Keratinocyte (primary cell): Measurements from ENCODE around the gene PLEKHN1. TPM values are rescaled to one million over a fixed set of nuclear protein-coding genes. Genes with fewer than 3 reads are reported as not detected.

Source experiments
- DNase-seq: peaks from one replicate; pipeline ENCODE4 v3.0.0-alpha.2; 2011; ENCODE audit warnings: low read depth, missing footprints, low spot score
- FAIRE-seq: peaks from 2 replicates; lab custom pipeline; 2011; peaks lifted over from hg19 to GRCh38; lab: Jason Lieb, UNC
- H2AFZ ChIP-seq: 2 replicates; pipeline ENCODE4 v1.6.0; 2012; ENCODE audit warnings: low read length, control low read depth, inconsistent platforms; ENCODE audit not compliant: control insufficient read depth
- H3K27ac ChIP-seq: 2 replicates; pipeline ENCODE4 v1.5.1; 2011; ENCODE audit warnings: low read length; ENCODE audit not compliant: control insufficient read depth, insufficient read depth
- H3K27me3 ChIP-seq: 3 replicates; pipeline ENCODE4 v1.6.0; 2011; ENCODE audit warnings: low read length; ENCODE audit not compliant: control insufficient read depth, insufficient read depth; ENCODE audit errors: extremely low read depth
- H3K36me3 ChIP-seq, 2 experiments: 2 replicates in 1 of 2; 3 replicates in 1 of 2; pipeline ENCODE4 v1.5.1; 2011; ENCODE audit warnings: low read length in 2 of 2, mild to moderate bottlenecking in 1 of 2; ENCODE audit not compliant: control insufficient read depth in 2 of 2, insufficient read depth in 2 of 2; ENCODE audit errors: extremely low read depth in 1 of 2
- H3K4me1 ChIP-seq: 3 replicates; pipeline ENCODE4 v1.5.1; 2011; ENCODE audit warnings: low read length; ENCODE audit not compliant: control insufficient read depth, insufficient read depth; ENCODE audit errors: extremely low read depth
- H3K4me2 ChIP-seq: 3 replicates; pipeline ENCODE4 v1.6.0; 2011; ENCODE audit warnings: low read depth, low read length; ENCODE audit not compliant: control insufficient read depth, insufficient read depth; ENCODE audit errors: extremely low read depth
- H3K4me3 ChIP-seq, 3 experiments: fragments of 200-600 bp in 1 of 3; sonication (generic) in 1 of 3; 2 replicates in 2 of 3; 3 replicates in 1 of 3; pipeline ENCODE4 v1.5.1; 2011 to 2016; ENCODE audit warnings: low read length in 3 of 3, mild to moderate bottlenecking in 3 of 3, control low read depth in 2 of 3, inconsistent platforms in 1 of 3, low read depth in 1 of 3, mixed read lengths in 1 of 3, mixed run types in 1 of 3, moderate library complexity in 1 of 3; ENCODE audit not compliant: control insufficient read depth in 2 of 3, insufficient read depth in 2 of 3; ENCODE audit errors: extremely low read depth in 1 of 3
- H3K79me2 ChIP-seq: 2 replicates; pipeline ENCODE4 v1.6.0; 2012; ENCODE audit warnings: low read length; ENCODE audit not compliant: control insufficient read depth, insufficient read depth
- H3K9ac ChIP-seq: 3 replicates; pipeline ENCODE4 v1.6.0; 2011; ENCODE audit warnings: low read length; ENCODE audit not compliant: control insufficient read depth, insufficient read depth; ENCODE audit errors: extremely low read depth
- H3K9me1 ChIP-seq: 3 replicates; pipeline ENCODE4 v1.6.0; 2011; ENCODE audit warnings: low read length; ENCODE audit not compliant: control insufficient read depth, insufficient read depth; ENCODE audit errors: extremely low read depth
- H3K9me3 ChIP-seq: 2 replicates; pipeline ENCODE4 v1.5.1; 2012; ENCODE audit warnings: low read depth, low read length; ENCODE audit not compliant: control insufficient read depth
- H4K20me1 ChIP-seq: 3 replicates; pipeline ENCODE4 v1.6.0; 2011; ENCODE audit warnings: low read length; ENCODE audit not compliant: control insufficient read depth, insufficient read depth; ENCODE audit errors: extremely low read depth
- EZH2 ChIP-seq: IDR thresholded peaks from one replicate; pipeline ENCODE4 v1.6.1; 2012; ENCODE audit warnings: inconsistent platforms, mild to moderate bottlenecking, low read length, moderate library complexity
- dilution Hi-C: fragments of 300-500 bp; cut with MboI; formaldehyde crosslinking; loops from one replicate; pipeline ENCODE4 v1.7.0; 2020; ENCODE audit warnings: low sequenced_read_pairs; ENCODE audit not compliant: extremely low pct_ligation_motif_present
- polyA plus RNA-seq, 5 experiments: library from polyadenylated mRNA; depleted of rRNA in 3 of 5; stranded (reverse) in 3 of 5; stranded (forward) in 1 of 5; unstranded in 1 of 5; fragments of >200 nt; gene quantifications; 1 replicate in 1 of 5; 2 replicates in 3 of 5; 3 replicates in 1 of 5; pipeline versions ENCODE4 v1.2.1 to v1.2.3, GENCODE V29; 2011 to 2012; ENCODE audit warnings: missing spikeins in 2 of 5, low read depth in 1 of 5, low replicate concordance in 1 of 5
- TF ChIP-seq, protein P1 (sequence below), 3 experiments: IDR thresholded peaks in 1 of 3; conservative IDR thresholded peaks in 1 of 3; optimal IDR thresholded peaks in 1 of 3; 2 replicates in 2 of 3; 3 replicates in 1 of 3; pipeline versions ENCODE3 to v1.5.1; 2011; ENCODE audit warnings: low read length in 3 of 3, mild to moderate bottlenecking in 3 of 3, moderate library complexity in 2 of 3, control low read depth in 1 of 3, inconsistent platforms in 1 of 3; ENCODE audit not compliant: insufficient read depth in 2 of 3; ENCODE audit errors: extremely low read depth in 1 of 3

The PLEKHN1 gene
- polyA plus RNA-seq, 1 donor (not counting 4 experiments of a cell fraction or from before 2014, with no cell fraction given): 2.5 TPM

DNA sequence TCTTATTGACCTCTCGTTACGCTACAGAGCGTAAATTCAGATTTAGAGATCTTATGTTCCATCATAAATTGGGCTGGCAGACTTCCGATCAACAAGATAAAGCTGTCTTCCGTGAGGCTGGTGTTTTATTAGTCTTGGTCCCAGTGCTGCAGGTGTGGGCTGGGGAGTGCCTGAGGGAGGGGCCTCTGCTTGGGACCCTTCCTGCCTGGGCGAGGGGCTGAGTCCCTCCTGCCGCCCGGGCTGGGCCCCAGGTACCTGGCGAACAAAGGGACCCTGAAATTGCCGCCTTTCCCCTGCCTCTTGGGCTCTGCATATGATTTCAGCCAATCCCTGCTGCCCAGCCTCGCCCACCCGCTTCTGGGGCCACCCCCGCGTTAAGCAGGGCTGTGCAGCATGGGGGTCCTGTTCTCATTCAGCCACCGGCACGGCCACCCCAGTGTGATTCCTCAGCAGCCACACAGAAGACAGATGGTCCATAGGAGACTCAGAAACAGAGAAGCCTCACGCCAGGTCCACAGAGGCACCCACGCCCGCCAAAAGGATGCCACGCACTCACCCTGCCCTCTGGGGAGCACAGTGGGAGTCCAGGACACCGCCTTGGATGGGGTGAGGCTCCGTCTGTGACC is 48.7 kb upstream of the PLEKHN1 start:
- no peak for FAIRE-seq
- H3K27me3 ChIP-seq: peaks cover 100% of the 10 kb centered on the region
- dilution Hi-C loops: no loop called here

DNA sequence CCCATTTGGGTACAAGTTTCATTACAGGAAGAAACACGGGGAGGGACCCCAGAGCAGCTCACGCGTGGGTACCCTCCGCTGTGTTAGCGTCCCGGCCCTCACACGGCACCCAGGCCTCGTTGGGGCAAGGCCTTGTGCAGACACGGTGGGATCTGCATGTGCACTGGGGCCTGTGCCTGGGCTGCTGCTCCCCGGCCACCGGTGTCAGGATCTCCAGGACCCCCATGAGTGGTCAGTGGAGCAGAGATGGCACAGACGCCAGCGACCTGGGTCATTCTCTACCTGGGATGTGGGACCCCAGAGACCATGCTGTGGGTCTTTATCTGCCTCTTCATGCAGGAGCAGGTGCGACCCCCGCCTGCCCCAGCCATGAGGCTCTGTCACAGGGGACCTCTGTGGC is 47.9 kb upstream of the PLEKHN1 start:
- Histone ChIP-seq H2AFZ (no peak overlapping the region), H3K4me3 (no peak overlapping the region), H3K9me1 (no peaks in the 10 kb centered on the region), H3K79me2 (no peaks in the 10 kb centered on the region), H3K4me2 (no peak overlapping the region), H4K20me1 (peaks cover 12% of the 10 kb centered on the region), H3K27ac (no peak overlapping the region), H3K4me1 (peaks cover 7% of the 10 kb centered on the region), H3K27me3 (peaks cover 100% of the 10 kb centered on the region), H3K9me3 (no peaks in the 10 kb centered on the region), H3K36me3 (no peaks in the 10 kb centered on the region), H3K9ac (no peak overlapping the region)
- dilution Hi-C loops: no loop called here
- no peak for TF ChIP-seq EZH2
- TF ChIP-seq, protein P1, sequence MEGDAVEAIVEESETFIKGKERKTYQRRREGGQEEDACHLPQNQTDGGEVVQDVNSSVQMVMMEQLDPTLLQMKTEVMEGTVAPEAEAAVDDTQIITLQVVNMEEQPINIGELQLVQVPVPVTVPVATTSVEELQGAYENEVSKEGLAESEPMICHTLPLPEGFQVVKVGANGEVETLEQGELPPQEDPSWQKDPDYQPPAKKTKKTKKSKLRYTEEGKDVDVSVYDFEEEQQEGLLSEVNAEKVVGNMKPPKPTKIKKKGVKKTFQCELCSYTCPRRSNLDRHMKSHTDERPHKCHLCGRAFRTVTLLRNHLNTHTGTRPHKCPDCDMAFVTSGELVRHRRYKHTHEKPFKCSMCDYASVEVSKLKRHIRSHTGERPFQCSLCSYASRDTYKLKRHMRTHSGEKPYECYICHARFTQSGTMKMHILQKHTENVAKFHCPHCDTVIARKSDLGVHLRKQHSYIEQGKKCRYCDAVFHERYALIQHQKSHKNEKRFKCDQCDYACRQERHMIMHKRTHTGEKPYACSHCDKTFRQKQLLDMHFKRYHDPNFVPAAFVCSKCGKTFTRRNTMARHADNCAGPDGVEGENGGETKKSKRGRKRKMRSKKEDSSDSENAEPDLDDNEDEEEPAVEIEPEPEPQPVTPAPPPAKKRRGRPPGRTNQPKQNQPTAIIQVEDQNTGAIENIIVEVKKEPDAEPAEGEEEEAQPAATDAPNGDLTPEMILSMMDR (optimal IDR thresholded peaks at IDR 0.05 in 1 of 3, IDR thresholded peaks at IDR 0.05 in 1 of 3, conservative IDR thresholded peaks at IDR 0.05 in 1 of 3; ENCODE audit: extremely low read depth in 1 of 3, insufficient read depth in 2 of 3, low read length in 3 of 3): no peak
- no peak for DNase-seq
- FAIRE-seq: no peak

More for the DNA sequence above, 48.7 kb upstream of the PLEKHN1 start:
- no peaks in the 10 kb centered on the region for H3K9me3 ChIP-seq
- no peaks in the 10 kb centered on the region for H3K36me3 ChIP-seq
- no peak overlapping the region for H3K27ac ChIP-seq
- no peak overlapping the region for H3K4me3 ChIP-seq
- no peak for DNase-seq
- H3K4me2 ChIP-seq: no peak overlapping the region
- TF ChIP-seq, protein P1 (optimal IDR thresholded peaks at IDR 0.05 in 1 of 3, IDR thresholded peaks at IDR 0.05 in 1 of 3, conservative IDR thresholded peaks at IDR 0.05 in 1 of 3; ENCODE audit: extremely low read depth in 1 of 3, insufficient read depth in 2 of 3, low read length in 3 of 3): no peak
- TF ChIP-seq EZH2: peak; percentile 71
- H3K79me2 ChIP-seq: no peaks in the 10 kb centered on the region
- peaks cover 12% of the 10 kb centered on the region for H4K20me1 ChIP-seq
- peaks cover 5% of the 10 kb centered on the region for H3K4me1 ChIP-seq
- no peak overlapping the region for H3K9ac ChIP-seq
- H3K9me1 ChIP-seq: no peaks in the 10 kb centered on the region
- H2AFZ ChIP-seq: no peak overlapping the region
